ENCODE results near the gene TERT.

TERT gene

GRCh38 chr5:1240496-1241260, 54.2 kb downstream of the TERT start:
- no peak for ATAC-seq
- TF ChIP-seq GLIS3 (CRISPR knock-in tag; IDR thresholded peaks at IDR 0.05) (no peak), CSRNP3 (CRISPR knock-in tag; IDR thresholded peaks at IDR 0.05) (no peak), ISL1 (CRISPR knock-in tag; IDR thresholded peaks at IDR 0.05) (no peak), BACH2 (CRISPR knock-in tag; IDR thresholded peaks at IDR 0.05; ENCODE audit: borderline replicate concordance) (no peak), ZFP3 (CRISPR knock-in tag; IDR thresholded peaks at IDR 0.05) (no peak), PPARA (CRISPR knock-in tag; IDR thresholded peaks at IDR 0.05; ENCODE audit: borderline replicate concordance) (no peak), TOX (CRISPR knock-in tag; IDR thresholded peaks at IDR 0.05; ENCODE audit: borderline replicate concordance) (no peak), ZNF70 (CRISPR knock-in tag; IDR thresholded peaks at IDR 0.05) (no peak), TCF4 (CRISPR knock-in tag; IDR thresholded peaks at IDR 0.05; ENCODE audit: borderline replicate concordance) (no peak), ESRRG (CRISPR knock-in tag; IDR thresholded peaks at IDR 0.05) (no peak), POU6F1 (CRISPR knock-in tag; IDR thresholded peaks at IDR 0.05; ENCODE audit: borderline replicate concordance, low read depth) (no peak), TSHZ2 (CRISPR knock-in tag; IDR thresholded peaks at IDR 0.05) (no peak), PATZ1 (CRISPR knock-in tag; IDR thresholded peaks at IDR 0.05; ENCODE audit: borderline replicate concordance) (no peak), CSDC2 (CRISPR knock-in tag; IDR thresholded peaks at IDR 0.05) (no peak), RARB (CRISPR knock-in tag; IDR thresholded peaks at IDR 0.05) (no peak), ZFP30 (CRISPR knock-in tag; IDR thresholded peaks at IDR 0.05) (no peak), ZNF8 (CRISPR knock-in tag; IDR thresholded peaks at IDR 0.05) (no peak)

- ATAC-seq: no peak
- no peak for TF ChIP-seq ZC3H10 (CRISPR knock-in tag; IDR thresholded peaks at IDR 0.05)
- TF ChIP-seq ISL1 (CRISPR knock-in tag; IDR thresholded peaks at IDR 0.05): no peak
- TF ChIP-seq CREB5 (CRISPR knock-in tag; IDR thresholded peaks at IDR 0.05; ENCODE audit: low read depth): no peak
- TF ChIP-seq GLIS3 (CRISPR knock-in tag; IDR thresholded peaks at IDR 0.05): no peak
- TF ChIP-seq POU6F1 (CRISPR knock-in tag; IDR thresholded peaks at IDR 0.05; ENCODE audit: borderline replicate concordance, low read depth): no peak
- TF ChIP-seq PATZ1 (CRISPR knock-in tag; IDR thresholded peaks at IDR 0.05; ENCODE audit: borderline replicate concordance): no peak
- no peak for TF ChIP-seq ZFP3 (CRISPR knock-in tag; IDR thresholded peaks at IDR 0.05)
- no peak for TF ChIP-seq CSRNP3 (CRISPR knock-in tag; IDR thresholded peaks at IDR 0.05)
- no peak for TF ChIP-seq ZNF8 (CRISPR knock-in tag; IDR thresholded peaks at IDR 0.05)
- no peak for TF ChIP-seq ZNF565 (CRISPR knock-in tag; conservative IDR thresholded peaks at IDR 0.05; ENCODE audit: low read depth)
- TF ChIP-seq ARNTL (CRISPR knock-in tag; IDR thresholded peaks at IDR 0.05; ENCODE audit: borderline replicate concordance, low read depth): no peak
- no peak for TF ChIP-seq ESRRG (CRISPR knock-in tag; IDR thresholded peaks at IDR 0.05)
- TF ChIP-seq OSR1 (CRISPR knock-in tag; IDR thresholded peaks at IDR 0.05): no peak
- TF ChIP-seq CSDC2 (CRISPR knock-in tag; IDR thresholded peaks at IDR 0.05): no peak
Measured at GRCh38 chr5:1239505-1240251, 55.2 kb downstream of the TERT start.

All from SK-N-SH treated with all-trans-retinoic acid at 6 μM for 48 hours (cell line).